ENCODE measurements around the gene APPL2. TPM values are rescaled to one million over a fixed set of nuclear protein-coding genes. Genes with fewer than 3 reads are reported as not detected.

APPL2 gene
- total RNA-seq, 1 donor from 2014 or later: 47.5 TPM

- TF ChIP-seq CTCF (IDR thresholded peaks at IDR 0.05): no peak
- Mint-ChIP-seq H3K27me3 (ENCODE audit: low read depth) (no peaks in the 10 kb centered on the region), H3K4me3 (ENCODE audit: unreplicated experiment) (no peak overlapping the region), H3K36me3 (ENCODE audit: low read depth) (peaks cover 33% of the 10 kb centered on the region), H3K4me1 (ENCODE audit: low read depth) (peaks cover 40% of the 10 kb centered on the region), H3K27ac (ENCODE audit: unreplicated experiment) (no peak overlapping the region), H3K9me3 (ENCODE audit: low read depth) (no peaks in the 10 kb centered on the region)
- DNase-seq (ENCODE audit: low spot score): no peak
These were observed 21.8 kb downstream of the APPL2 start for GRCh38 chr12:105214148-105214547.

GRCh38 chr12:105212438-105212837, 23.5 kb downstream of the APPL2 start:
- no peak for TF ChIP-seq CTCF (IDR thresholded peaks at IDR 0.05)
- peaks cover 27% of the 10 kb centered on the region for H3K4me1 Mint-ChIP-seq (ENCODE audit: low read depth)
- no peak overlapping the region for H3K4me3 Mint-ChIP-seq (ENCODE audit: unreplicated experiment)
- H3K27ac Mint-ChIP-seq (ENCODE audit: unreplicated experiment): peak overlapping the region; percentile 37
- H3K9me3 Mint-ChIP-seq (ENCODE audit: low read depth): no peaks in the 10 kb centered on the region
- no peak for DNase-seq (ENCODE audit: low spot score)
- no peaks in the 10 kb centered on the region for H3K27me3 Mint-ChIP-seq (ENCODE audit: low read depth)
- H3K36me3 Mint-ChIP-seq (ENCODE audit: low read depth): peaks cover 38% of the 10 kb centered on the region

GRCh38 chr12:105209091-105209490, 26.9 kb downstream of the APPL2 start:
- Mint-ChIP-seq H3K27me3 (ENCODE audit: low read depth) (no peaks in the 10 kb centered on the region), H3K9me3 (ENCODE audit: low read depth) (no peaks in the 10 kb centered on the region), H3K4me1 (ENCODE audit: low read depth) (peaks cover 21% of the 10 kb centered on the region), H3K4me3 (ENCODE audit: unreplicated experiment) (no peak overlapping the region), H3K27ac (ENCODE audit: unreplicated experiment) (no peak overlapping the region), H3K36me3 (ENCODE audit: low read depth) (peaks cover 42% of the 10 kb centered on the region)
- no peak for DNase-seq (ENCODE audit: low spot score)
- no peak for TF ChIP-seq CTCF (IDR thresholded peaks at IDR 0.05)

- Mint-ChIP-seq H3K36me3 (ENCODE audit: low read depth) (peaks cover 48% of the 10 kb centered on the region), H3K4me3 (ENCODE audit: unreplicated experiment) (no peak overlapping the region), H3K27me3 (ENCODE audit: low read depth) (no peaks in the 10 kb centered on the region), H3K4me1 (ENCODE audit: low read depth) (peaks cover 10% of the 10 kb centered on the region), H3K9me3 (ENCODE audit: low read depth) (no peaks in the 10 kb centered on the region), H3K27ac (ENCODE audit: unreplicated experiment) (no peak overlapping the region)
- DNase-seq (ENCODE audit: low spot score): no peak
- no peak for TF ChIP-seq CTCF (IDR thresholded peaks at IDR 0.05)
These were observed 29.1 kb downstream of the APPL2 start for GRCh38 chr12:105206686-105207374.

- no peak overlapping the region for H3K4me3 Mint-ChIP-seq (ENCODE audit: unreplicated experiment)
- H3K27me3 Mint-ChIP-seq (ENCODE audit: low read depth): no peaks in the 10 kb centered on the region
- H3K4me1 Mint-ChIP-seq (ENCODE audit: low read depth): peaks cover 11% of the 10 kb centered on the region
- no peak for DNase-seq (ENCODE audit: low spot score)
- no peak for TF ChIP-seq CTCF (IDR thresholded peaks at IDR 0.05)
- H3K36me3 Mint-ChIP-seq (ENCODE audit: low read depth): peaks cover 49% of the 10 kb centered on the region
- peak overlapping the region; percentile 47 for H3K27ac Mint-ChIP-seq (ENCODE audit: unreplicated experiment)
- no peaks in the 10 kb centered on the region for H3K9me3 Mint-ChIP-seq (ENCODE audit: low read depth)
These were observed 30.5 kb downstream of the APPL2 start for GRCh38 chr12:105205322-105206048.

All from chondrocyte (in vitro differentiated cells).